K562 (cell line): ENCODE measurements around the gene PUS3. TPM values are rescaled to one million over a fixed set of nuclear protein-coding genes. Genes with fewer than 3 reads are reported as not detected.

Experiments used
- ATAC-seq: fragments of 200-7000 bp; cut with Tn5 transposase; 3 replicates; pipeline ENCODE4 v1.9.1; 2020; ENCODE audit warnings: moderate library complexity
- BruUV-seq: library from RNA; stranded (reverse); fragments of 400-500 nt; replicated peaks from 2 replicates; lab custom pipeline; 2021; lab: Mats Ljungman, UMichigan
- CTCF ChIA-PET: fragments of 300-600 bp; formaldehyde crosslinking; extraction: SDS; loops from one replicate; lab custom pipeline; 2021; ENCODE audit warnings: low intra/inter-chr PET ratio; lab: Yijun Ruan, JAX
- POLR2A ChIA-PET: fragments of 300-600, 350-650 bp; sonication (Branson Sonifier 250); formaldehyde crosslinking; extraction: SDS; loops from one replicate; lab custom pipeline; 2021; ENCODE audit warnings: antibody characterized with exemption, inconsistent platforms; lab: Yijun Ruan, JAX
- DNase-seq, 4 experiments: peaks; one replicate each; pipeline versions ENCODE4 v3.0.0 to v3.0.0-alpha.2; 2011 to 2018; ENCODE audit warnings: low spot score in 3 of 4, mixed read lengths in 3 of 4; ENCODE audit errors: extremely low read depth in 1 of 4
- FAIRE-seq: peaks from 2 replicates; lab custom pipeline; 2011; peaks lifted over from hg19 to GRCh38; lab: Jason Lieb, UNC
- H2AFZ ChIP-seq: 2 replicates; pipeline ENCODE4 v1.6.0; 2011; ENCODE audit warnings: low read depth, low read length, control low read depth, inconsistent platforms
- H3K27ac ChIP-seq: fragments of 200-600 bp; 3 replicates; pipeline ENCODE4 v1.8.0; 2011; ENCODE audit warnings: low read depth, mild to moderate bottlenecking, control low read depth, inconsistent platforms, low read length, moderate library complexity, mixed read lengths; ENCODE audit errors: extremely low read depth
- H3K27me3 ChIP-seq, 2 experiments: fragments of 300-600 bp in 1 of 2; 2 replicates in 1 of 2; 3 replicates in 1 of 2; pipeline versions ENCODE4 v1.6.0 to v1.8.0; 2011; ENCODE audit warnings: inconsistent platforms in 2 of 2, low read length in 2 of 2, mild to moderate bottlenecking in 1 of 2, mixed read lengths in 1 of 2, moderate library complexity in 1 of 2; ENCODE audit not compliant: control insufficient read depth in 2 of 2, insufficient read depth in 2 of 2
- H3K36me3 ChIP-seq: fragments of 300-600 bp; 3 replicates; pipeline ENCODE4 v1.8.0; 2011; ENCODE audit warnings: mild to moderate bottlenecking, low read length, inconsistent platforms; ENCODE audit not compliant: control insufficient read depth, insufficient read depth
- H3K4me1 ChIP-seq, 2 experiments: fragments of 200-600 bp in 1 of 2; replicated peaks in 1 of 2; 2 replicates in 1 of 2; 3 replicates in 1 of 2; pipeline versions ENCODE4 v1.5.1 to v1.8.0; 2011; ENCODE audit warnings: inconsistent platforms in 2 of 2, low read length in 2 of 2, mild to moderate bottlenecking in 1 of 2, mixed read lengths in 1 of 2, moderate library complexity in 1 of 2; ENCODE audit not compliant: control insufficient read depth in 2 of 2, insufficient read depth in 2 of 2
- H3K4me2 ChIP-seq: 2 replicates; pipeline ENCODE4 v1.6.1; 2011; ENCODE audit warnings: low read length, control low read depth, inconsistent platforms, mixed read lengths; ENCODE audit not compliant: insufficient read depth
- H3K4me3 ChIP-seq: fragments of 200-600 bp; sonication (generic), shearing (Covaris generic); 2 replicates; pipeline ENCODE4 v1.5.1; 2016; ENCODE audit warnings: control low read depth, inconsistent platforms
- H3K79me2 ChIP-seq: fragments of 200-600 bp; 3 replicates; pipeline ENCODE4 v1.8.0; 2011; ENCODE audit warnings: low read length, inconsistent platforms; ENCODE audit not compliant: control insufficient read depth, insufficient read depth
- H3K9ac ChIP-seq, 2 experiments: 2 replicates each; pipeline versions ENCODE4 v1.6.0 to v1.6.1; 2011; ENCODE audit warnings: low read depth in 2 of 2, low read length in 2 of 2, control low read depth in 1 of 2, inconsistent platforms in 1 of 2, mild to moderate bottlenecking in 1 of 2, mixed read lengths in 1 of 2; ENCODE audit not compliant: insufficient read depth in 1 of 2
- H3K9me1 ChIP-seq: one replicate; pipeline ENCODE4 v1.6.0; 2011; ENCODE audit warnings: inconsistent platforms, mild to moderate bottlenecking, low read length, moderate library complexity; ENCODE audit not compliant: control insufficient read depth, insufficient read depth
- H3K9me3 ChIP-seq: replicated peaks from 2 replicates; pipeline ENCODE4 v1.5.1; 2011; ENCODE audit warnings: low read depth, low read length, inconsistent platforms; ENCODE audit not compliant: control insufficient read depth, insufficient read depth
- H4K20me1 ChIP-seq: replicated peaks from 2 replicates; pipeline ENCODE4 v1.6.1; 2011; ENCODE audit warnings: low read length, inconsistent platforms, mixed read lengths; ENCODE audit not compliant: control insufficient read depth, insufficient read depth
- HMGN3 ChIP-seq: IDR thresholded peaks from 2 replicates; pipeline ENCODE4 v1.6.1; 2011; ENCODE audit warnings: borderline replicate concordance, low read depth, mild to moderate bottlenecking, mixed read lengths, low read length; ENCODE audit not compliant: insufficient read length; ENCODE audit errors: extremely low read depth
- MNT ChIP-seq, 2 experiments: fragments of 450-650 bp; conservative IDR thresholded peaks; 2 replicates each; pipeline ENCODE4 v1.6.1; 2017; ENCODE audit warnings: mild to moderate bottlenecking in 2 of 2, moderate library complexity in 2 of 2
- NR2F6 ChIP-seq: fragments of 450-650 bp; formaldehyde crosslinking; IDR thresholded peaks from 2 replicates; pipeline ENCODE4 v1.4.0; 2020; ENCODE audit warnings: mild to moderate bottlenecking
- ZBTB40 ChIP-seq, 2 experiments: fragments of 450-650 bp in 1 of 2; sonication (generic) in 1 of 2; formaldehyde crosslinking in 1 of 2; IDR thresholded peaks; 2 replicates each; pipeline versions ENCODE4 v1.7.1 to v1.9.0; 2016 to 2022; ENCODE audit warnings: inconsistent platforms in 1 of 2, mild to moderate bottlenecking in 1 of 2, missing genetic modification reagents in 1 of 2
- WGBS: fragments of 100-300 bp; shearing (Covaris generic); methylation state at CpG from one replicate; pipeline ENCODE4 v1.1.6; 2016; ENCODE audit warnings: low coverage, mixed read lengths; ENCODE audit not compliant: insufficient coverage; ENCODE audit errors: missing lambda C conversion rate; 5-methylcytosine and 5-hydroxymethylcytosine counted together
- in situ Hi-C: fragments of 300-500 bp; cut with MboI; formaldehyde crosslinking; loops from 4 replicates; pipeline ENCODE4 v1.15.0; 2018; ENCODE audit warnings: inconsistent platforms, mixed read lengths
- intact Hi-C: fragments of 100-400 bp; cut with micrococcal nuclease; formaldehyde crosslinking; loops from 2 replicates; pipeline ENCODE4 v1.14.2; 2022
- polyA plus RNA-seq, 8 experiments: library from polyadenylated mRNA; depleted of rRNA in 4 of 8; stranded (reverse) in 5 of 8; unstranded in 3 of 8; fragments of >200 nt; fragmentation: Nextera tagmentation in 2 of 8; fragmentation: Illumina TruSeq in 1 of 8; extraction: Ambion mirVana in 2 of 8; extraction: Trizol in 1 of 8; gene quantifications; 2 replicates each; pipeline versions ENCODE4 v1.2.1 to v1.2.3, GENCODE V29; 2011 to 2014; ENCODE audit warnings: inconsistent platforms in 1 of 8, missing spikeins in 1 of 8
- total RNA-seq, 7 experiments: library from RNA; depleted of rRNA in 6 of 7; stranded (reverse); fragments of >200 nt in 6 of 7; fragmentation: Illumina TruSeq in 2 of 7; extraction: Trizol in 2 of 7; gene quantifications; 2 replicates each; pipeline versions ENCODE4 v1.2.1 to v1.2.3, GENCODE V29; 2011 to 2021; ENCODE audit warnings: low replicate concordance in 1 of 7

Gene PUS3
- total and polyA plus RNA-seq, 9 of the 15 experiments (the other 6 are each of a cell fraction or from before 2014, with no cell fraction given): 16.5 to 49.2 (median 35.9) TPM

GRCh38 chr11:125873881-125874555 lies 29.0 kb downstream of the PUS3 start:
- H3K27ac ChIP-seq: no peak overlapping the region; the same call in 2 of the 3 replicates
- H3K4me2 ChIP-seq: peak overlapping the region; percentile 59
- POLR2A ChIA-PET: interaction anchor here (0.6 kb wide), 1 partner anchor 19 kb away, joined by 3 read pairs; no protein-coding TSS in a partner anchor
- peaks cover 0 to 3% of the 10 kb centered on the region in 2 experiments; a peak in 2 of 5 replicates for H3K27me3 ChIP-seq
- intact Hi-C loops (loop anchor here (1.0 to 5.0 kb wide), 6 partner anchors 102 to 912 kb away; partner anchors contain the start of gene CHEK1), in situ Hi-C loops (loop anchor here (10.0 kb wide), 2 partner anchors 319 to 449 kb away; no protein-coding TSS in a partner anchor)
- H3K9me1 ChIP-seq: no peaks in the 10 kb centered on the region
- TF ChIP-seq ZBTB40 (IDR thresholded peaks at IDR 0.05) (0 out of 2 replicates have a peak, but pooled peaks have one; percentile 20), ZBTB40 (CRISPR knock-in tag; IDR thresholded peaks at IDR 0.05) (no peak), HMGN3 (no peak), MNT (conservative IDR thresholded peaks at IDR 0.05) (0 out of 4 replicates have a peak, but pooled peaks of 1 of the 2 experiments have one; percentile 22), NR2F6 (CRISPR knock-in tag) (no peak)
- peak in 1 of 4 experiments; percentile 27 for DNase-seq
- no peaks in the 10 kb centered on the region for H3K36me3 ChIP-seq
- H2AFZ ChIP-seq: peak overlapping the region; percentile 80
- CTCF ChIA-PET: interaction anchor here (0.7 kb wide), 1 partner anchor 783 kb away, joined by 3 read pairs; no protein-coding TSS in a partner anchor
- peaks cover 0 to 3% of the 10 kb centered on the region in 2 experiments; a peak in 2 of 5 replicates for H3K4me1 ChIP-seq
- WGBS: 52% methylated on average over 18 of the region's 20 CpGs
- H4K20me1 ChIP-seq: no peaks in the 10 kb centered on the region
- H3K9ac ChIP-seq: no peak overlapping the region
- ATAC-seq: peak; percentile 80
- no peak overlapping the region for H3K4me3 ChIP-seq
- no TSS peak for BruUV-seq
- FAIRE-seq: peak; percentile 65
- no peaks in the 10 kb centered on the region for H3K79me2 ChIP-seq
- H3K9me3 ChIP-seq: no peaks in the 10 kb centered on the region; the same call in 1 of the 2 replicates
